A673 (cell line): ENCODE results near the gene AMY1C. TPM values are rescaled to one million over a fixed set of nuclear protein-coding genes. Genes with fewer than 3 reads are reported as not detected.
"Not testable (repeated sequence)": the region's sequence is repeated elsewhere in the genome, so short reads cannot be mapped to it uniquely, and the experiment has no call there.

Experiments used
- Bru-seq: library from RNA; stranded (reverse); fragments of 400-500 nt; gene quantifications from one replicate; lab custom pipeline; 2021; lab: Mats Ljungman, UMichigan
- BruChase-seq, 2 experiments: library from RNA; stranded (reverse); fragments of 400-500 nt; gene quantifications; one replicate each; lab custom pipeline; 2021; lab: Mats Ljungman, UMichigan
- BruUV-seq: library from RNA; stranded (reverse); fragments of 400-500 nt; replicated peaks from 2 replicates; lab custom pipeline; 2021; lab: Mats Ljungman, UMichigan
- CTCF ChIA-PET: fragments of 300-600 bp; sonication (Branson Sonifier 250); formaldehyde crosslinking; loops from one replicate; lab custom pipeline; 2022; ENCODE audit warnings: antibody characterized with exemption; lab: Charles Lee
- POLR2A ChIA-PET: fragments of 300-600 bp; sonication (Branson Sonifier 250); formaldehyde crosslinking; loops from one replicate; lab custom pipeline; 2022; ENCODE audit warnings: antibody characterized with exemption; ENCODE audit not compliant: low non-redundant PET; lab: Charles Lee
- DNase-seq: peaks from one replicate; pipeline ENCODE4 v3.0.0-alpha.2; 2015; ENCODE audit warnings: low spot score
- H3K27ac ChIP-seq: fragments of 200-600 bp; sonication (generic); 2 replicates; pipeline ENCODE4 v1.5.1; 2016; ENCODE audit warnings: mixed run types, low read depth, mild to moderate bottlenecking, mixed read lengths, antibody characterized with exemption, low read length; ENCODE audit not compliant: poor library complexity, severe bottlenecking
- H3K27me3 ChIP-seq: fragments of 200-600 bp; sonication (generic); replicated peaks from 2 replicates; pipeline ENCODE4 v1.6.1; 2017; ENCODE audit warnings: mixed run types, low read depth, mild to moderate bottlenecking, mixed read lengths, antibody characterized with exemption, low read length; ENCODE audit not compliant: insufficient read depth, poor library complexity
- H3K36me3 ChIP-seq: fragments of 200-600 bp; sonication (generic); 2 replicates; pipeline ENCODE4 v1.6.1; 2016; ENCODE audit warnings: mixed run types, mild to moderate bottlenecking, mixed read lengths, antibody characterized with exemption, low read length; ENCODE audit not compliant: insufficient read depth, poor library complexity, severe bottlenecking
- H3K4me1 ChIP-seq: fragments of 200-600 bp; sonication (generic); 2 replicates; pipeline ENCODE4 v1.6.1; 2017; ENCODE audit warnings: mixed run types, mild to moderate bottlenecking, mixed read lengths, antibody characterized with exemption, low read length; ENCODE audit not compliant: insufficient read depth, poor library complexity, severe bottlenecking
- H3K4me3 ChIP-seq: fragments of 200-600 bp; sonication (generic); 2 replicates; pipeline ENCODE4 v1.5.1; 2016; ENCODE audit warnings: low read depth, mixed run types, mild to moderate bottlenecking, mixed read lengths, low read length; ENCODE audit not compliant: poor library complexity, severe bottlenecking
- H3K9me3 ChIP-seq: fragments of 200-600 bp; sonication (generic); 2 replicates; pipeline ENCODE4 v1.6.1; 2016; ENCODE audit warnings: mixed run types, low read depth, mild to moderate bottlenecking, mixed read lengths, antibody characterized with exemption, low read length; ENCODE audit not compliant: poor library complexity, severe bottlenecking
- intact Hi-C: fragments of 100-400 bp; cut with micrococcal nuclease; formaldehyde crosslinking; loops from one replicate; pipeline ENCODE4 v1.10.0; 2022; ENCODE audit not compliant: unreplicated experiment
- long read RNA-seq: library from polyadenylated mRNA; stranded (forward); transcript quantifications from one replicate; pipeline ENCODE4 v2.0.0, GENCODE V29; 2022
- total RNA-seq: library from RNA; stranded (reverse); gene quantifications from 2 replicates; pipeline ENCODE4 v1.2.3, GENCODE V29; 2021

The AMY1C gene
- total RNA-seq (not detected in 2 replicates), Bru-seq, nascent RNA (not detected), BruChase-seq, experiment 1, labeled RNA remaining after a 2-hour chase (not detected), BruChase-seq, experiment 2, labeled RNA remaining after a 6-hour chase (not detected)
- long read RNA-seq, result 0 reads

DNA sequence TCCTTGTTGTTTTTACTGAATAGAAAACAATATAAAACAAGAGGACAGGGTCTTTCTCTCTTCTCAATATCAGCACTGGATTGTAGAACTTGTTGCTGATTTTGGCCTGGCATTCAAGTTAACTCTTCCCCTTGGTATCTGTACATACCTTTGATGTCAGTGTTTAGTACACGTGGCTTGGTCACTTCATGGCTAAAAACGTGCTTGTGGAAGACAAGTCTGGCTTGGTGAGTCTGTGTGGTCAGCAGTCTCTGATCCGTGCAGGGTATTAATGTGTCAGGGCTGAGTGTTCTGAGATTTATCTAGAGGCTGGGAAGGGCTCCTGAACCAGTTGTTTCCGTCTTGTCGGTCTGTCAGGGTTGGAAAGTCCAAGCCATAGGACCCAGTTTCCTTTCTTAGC is at the start of gene AMY1C:
Gene AMY1C (plus strand): TSS at position 301 of the 400 bp plus-strand sequence. CDS start 572 bp downstream, outside the sequence.
- intact Hi-C loops, CTCF ChIA-PET, H3K36me3 ChIP-seq, H3K9me3 ChIP-seq, H3K4me1 ChIP-seq, H3K27me3 ChIP-seq, H3K4me3 ChIP-seq, BruUV-seq, POLR2A ChIA-PET, H3K27ac ChIP-seq, DNase-seq: not testable (repeated sequence)

DNA sequence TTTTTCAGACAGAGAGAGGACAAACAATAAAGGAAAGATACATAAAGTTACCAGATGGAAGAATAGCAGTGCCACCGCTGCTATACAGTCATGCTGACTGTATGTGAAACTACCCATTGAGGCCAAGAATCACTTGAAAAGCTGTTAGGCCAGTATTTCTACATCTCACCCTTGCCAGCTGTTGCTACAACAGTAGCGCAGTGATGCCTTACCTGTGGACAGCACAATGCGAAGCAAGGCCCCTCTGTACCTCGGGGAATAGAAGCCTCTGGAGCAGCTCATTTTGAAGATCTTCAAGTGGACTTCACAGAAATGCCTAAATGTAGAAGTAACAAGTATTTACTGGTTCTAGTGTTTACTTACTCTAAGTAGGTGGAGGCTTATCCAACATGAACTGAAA is 49.0 kb upstream of the AMY1C start:
- not testable (repeated sequence) for BruUV-seq, H3K4me1 ChIP-seq, H3K36me3 ChIP-seq

DNA sequence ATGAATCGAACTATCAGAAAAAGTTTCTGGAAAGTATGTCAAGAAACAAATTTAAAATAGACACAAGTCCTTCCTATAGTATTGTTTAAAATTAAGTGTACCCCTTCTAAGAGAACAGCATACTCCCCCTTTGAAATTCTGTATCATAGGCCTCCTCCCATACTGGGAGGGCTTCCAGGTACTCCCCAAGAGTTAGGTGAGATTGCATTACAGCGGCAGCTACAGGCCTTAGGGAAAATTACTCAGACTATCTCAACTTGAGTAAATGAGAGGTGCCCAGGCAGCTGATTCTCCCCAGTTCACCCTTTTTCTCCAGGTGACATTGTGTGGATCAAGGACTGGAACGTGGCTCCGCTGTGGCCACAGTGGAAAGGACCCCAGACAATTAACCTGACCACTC is 48.4 kb upstream of the AMY1C start:
- H3K36me3 ChIP-seq, H3K9me3 ChIP-seq, H3K27me3 ChIP-seq, H3K4me1 ChIP-seq, BruUV-seq, H3K4me3 ChIP-seq, DNase-seq, H3K27ac ChIP-seq, CTCF ChIA-PET, intact Hi-C loops, POLR2A ChIA-PET: not testable (repeated sequence)

More for the DNA sequence above, 49.0 kb upstream of the AMY1C start:
- H3K27ac ChIP-seq, H3K27me3 ChIP-seq, POLR2A ChIA-PET, CTCF ChIA-PET, H3K9me3 ChIP-seq, H3K4me3 ChIP-seq, DNase-seq, intact Hi-C loops: not testable (repeated sequence)

DNA sequence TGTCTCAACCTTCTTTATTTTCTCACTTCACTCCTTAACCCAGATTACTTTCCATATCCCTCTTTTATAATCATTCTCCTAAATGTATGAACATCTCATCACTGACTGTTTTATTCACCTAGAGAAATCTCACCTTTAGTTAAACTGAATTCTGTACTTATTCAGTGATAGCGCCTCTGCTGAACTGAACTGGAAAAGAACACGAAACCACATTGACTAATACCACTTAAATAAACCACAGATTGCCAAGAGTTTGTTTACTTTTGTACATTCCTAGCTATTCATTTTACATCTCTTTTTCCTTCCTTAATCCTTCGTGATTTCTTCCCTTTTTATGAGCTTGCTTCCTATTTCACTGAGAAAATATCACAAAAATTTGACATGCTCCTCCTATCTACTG is 42.0 kb upstream of the AMY1C start:
- H3K27me3 ChIP-seq, H3K4me1 ChIP-seq, H3K36me3 ChIP-seq, DNase-seq, H3K27ac ChIP-seq, BruUV-seq, intact Hi-C loops, CTCF ChIA-PET, H3K9me3 ChIP-seq, POLR2A ChIA-PET, H3K4me3 ChIP-seq: not testable (repeated sequence)

DNA sequence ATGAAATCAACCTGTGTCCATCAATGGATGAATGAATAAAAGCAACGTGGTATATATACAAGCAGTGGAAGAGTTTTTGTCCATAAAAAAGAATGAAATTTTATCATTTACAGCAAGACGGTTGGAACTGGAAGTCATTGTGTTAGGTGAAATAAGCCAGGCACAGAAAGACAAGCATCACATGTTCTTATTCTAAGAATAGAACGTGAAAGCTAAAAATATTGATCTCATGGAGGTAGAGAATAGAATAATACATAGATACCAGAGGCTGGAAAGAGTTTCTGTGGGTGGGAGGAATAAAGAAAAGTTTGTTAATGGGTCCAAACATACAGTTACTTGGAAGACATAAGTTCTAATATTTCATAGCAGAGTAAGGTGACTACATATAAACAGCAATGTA is 39.3 kb upstream of the AMY1C start:
- BruUV-seq, H3K9me3 ChIP-seq, H3K27me3 ChIP-seq, intact Hi-C loops, H3K27ac ChIP-seq, H3K36me3 ChIP-seq, H3K4me1 ChIP-seq, H3K4me3 ChIP-seq, POLR2A ChIA-PET, DNase-seq, CTCF ChIA-PET: not testable (repeated sequence)

DNA sequence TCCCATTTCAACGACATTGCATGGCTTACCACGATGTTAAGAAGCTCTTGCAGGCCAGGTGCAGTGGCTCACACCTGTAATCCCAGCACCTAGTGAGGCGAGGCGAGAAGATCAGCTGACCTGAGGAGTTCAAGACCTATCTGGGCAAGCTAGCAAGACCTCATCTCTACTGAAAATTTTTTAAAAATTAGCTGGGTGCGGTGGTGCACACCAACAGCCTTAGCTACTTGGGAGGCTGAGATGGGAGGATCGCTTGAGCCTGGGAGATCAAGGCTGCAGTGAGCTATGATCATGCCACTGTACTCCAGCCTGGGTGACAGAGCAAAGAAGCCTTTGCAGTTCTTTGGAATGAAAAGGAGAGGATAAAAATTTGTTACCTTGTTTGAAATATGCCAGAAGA is 32.3 kb upstream of the AMY1C start:
- DNase-seq, BruUV-seq, intact Hi-C loops, H3K36me3 ChIP-seq, H3K9me3 ChIP-seq, POLR2A ChIA-PET, CTCF ChIA-PET, H3K4me1 ChIP-seq, H3K4me3 ChIP-seq, H3K27me3 ChIP-seq, H3K27ac ChIP-seq: not testable (repeated sequence)

DNA sequence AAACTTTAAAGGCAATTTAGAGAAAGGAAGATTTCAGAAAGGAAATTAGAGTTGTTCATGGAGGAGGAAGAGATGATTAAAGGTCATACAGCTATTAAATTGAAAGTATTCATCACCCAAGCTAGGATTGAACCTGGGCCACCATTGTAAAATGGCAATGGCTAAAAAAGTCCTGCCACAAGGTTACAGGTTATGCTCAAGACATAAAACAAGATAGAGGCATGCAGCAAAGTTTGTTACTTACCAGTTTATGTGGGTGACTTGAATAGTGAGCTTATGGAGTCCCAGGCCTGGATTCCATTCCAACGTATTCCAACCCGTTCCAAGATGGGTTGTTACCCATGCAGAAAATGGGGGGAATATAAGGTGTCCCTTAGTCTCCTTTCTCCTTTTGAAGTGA is 28.2 kb upstream of the AMY1C start:
- H3K36me3 ChIP-seq, POLR2A ChIA-PET, DNase-seq, H3K4me1 ChIP-seq, BruUV-seq, H3K9me3 ChIP-seq, H3K4me3 ChIP-seq, H3K27me3 ChIP-seq, CTCF ChIA-PET, H3K27ac ChIP-seq, intact Hi-C loops: not testable (repeated sequence)

DNA sequence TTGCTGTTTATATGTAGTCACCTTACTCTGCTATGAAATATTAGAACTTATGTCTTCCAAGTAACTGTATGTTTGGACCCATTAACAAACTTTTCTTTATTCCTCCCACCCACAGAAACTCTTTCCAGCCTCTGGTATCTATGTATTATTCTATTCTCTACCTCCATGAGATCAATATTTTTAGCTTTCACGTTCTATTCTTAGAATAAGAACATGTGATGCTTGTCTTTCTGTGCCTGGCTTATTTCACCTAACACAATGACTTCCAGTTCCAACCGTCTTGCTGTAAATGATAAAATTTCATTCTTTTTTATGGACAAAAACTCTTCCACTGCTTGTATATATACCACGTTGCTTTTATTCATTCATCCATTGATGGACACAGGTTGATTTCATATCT is 14.4 kb upstream of the AMY1C start:
- H3K27me3 ChIP-seq, POLR2A ChIA-PET, BruUV-seq, CTCF ChIA-PET, intact Hi-C loops, H3K4me3 ChIP-seq, H3K27ac ChIP-seq, H3K36me3 ChIP-seq, H3K4me1 ChIP-seq, H3K9me3 ChIP-seq, DNase-seq: not testable (repeated sequence)
